DND-41 (cell line): ENCODE measurements around the gene GJD3.
"Not testable (repeated sequence)": the region's sequence is repeated elsewhere in the genome, so short reads cannot be mapped to it uniquely, and the experiment has no call there.

Experiments
- ATAC-seq: fragments of 200-7000 bp; cut with Tn5 transposase; 3 replicates; pipeline ENCODE4 v1.9.1; 2021; ENCODE audit warnings: low read depth; ENCODE audit not compliant: insufficient read depth
- DNase-seq: peaks from one replicate; pipeline ENCODE4 v3.0.0-alpha.2; 2020
- H2AFZ ChIP-seq: 2 replicates; pipeline ENCODE4 v1.6.0; 2012; ENCODE audit warnings: low read depth, low read length
- H3K27ac ChIP-seq: 2 replicates; pipeline ENCODE4 v1.5.1; 2012; ENCODE audit warnings: low read length, inconsistent platforms
- H3K27me3 ChIP-seq: fragments of 200-600 bp; sonication (generic); 2 replicates; pipeline ENCODE4 v1.6.0; 2012; ENCODE audit warnings: low read length, mild to moderate bottlenecking, inconsistent platforms; ENCODE audit not compliant: insufficient read depth, poor library complexity
- H3K36me3 ChIP-seq: 2 replicates; pipeline ENCODE4 v1.5.1; 2012; ENCODE audit warnings: low read length, inconsistent platforms; ENCODE audit not compliant: insufficient read depth
- H3K4me1 ChIP-seq: 2 replicates; pipeline ENCODE4 v1.5.1; 2012; ENCODE audit warnings: mild to moderate bottlenecking, low read length; ENCODE audit not compliant: insufficient read depth
- H3K4me2 ChIP-seq: 2 replicates; pipeline ENCODE4 v1.6.0; 2012; ENCODE audit warnings: mild to moderate bottlenecking, moderate library complexity, low read length, inconsistent platforms; ENCODE audit not compliant: insufficient read depth
- H3K4me3 ChIP-seq, 2 experiments: fragments of 200-600 bp in 1 of 2; shearing (Covaris generic) in 1 of 2; 2 replicates each; pipeline ENCODE4 v1.5.1; 2012 to 2016; ENCODE audit warnings: inconsistent platforms in 2 of 2, low read length in 2 of 2, mild to moderate bottlenecking in 2 of 2, low read depth in 1 of 2, moderate library complexity in 1 of 2
- H3K79me2 ChIP-seq: 2 replicates; pipeline ENCODE4 v1.6.0; 2012; ENCODE audit warnings: low read length, inconsistent platforms; ENCODE audit not compliant: insufficient read depth
- H3K9ac ChIP-seq: 2 replicates; pipeline ENCODE4 v1.6.0; 2012; ENCODE audit warnings: low read depth, mild to moderate bottlenecking, inconsistent platforms, low read length, moderate library complexity
- H3K9me3 ChIP-seq: 2 replicates; pipeline ENCODE4 v1.5.1; 2012; ENCODE audit warnings: low read length, moderate library complexity, mild to moderate bottlenecking, inconsistent platforms; ENCODE audit not compliant: insufficient read depth, severe bottlenecking
- H4K20me1 ChIP-seq: 2 replicates; pipeline ENCODE4 v1.6.0; 2012; ENCODE audit warnings: low read length; ENCODE audit not compliant: insufficient read depth
- CTCF ChIP-seq: IDR thresholded peaks from 2 replicates; pipeline ENCODE4 v1.5.1; 2012; ENCODE audit warnings: borderline replicate concordance, low read length, moderate library complexity, mild to moderate bottlenecking; ENCODE audit not compliant: poor library complexity, severe bottlenecking; ENCODE audit errors: extremely low read depth
- EZH2 ChIP-seq: IDR thresholded peaks from 3 replicates; pipeline ENCODE4 v1.6.1; 2012; ENCODE audit warnings: borderline replicate concordance, low read depth, mild to moderate bottlenecking, moderate library complexity, low read length, inconsistent platforms; ENCODE audit not compliant: severe bottlenecking

GJD3 gene

DNA sequence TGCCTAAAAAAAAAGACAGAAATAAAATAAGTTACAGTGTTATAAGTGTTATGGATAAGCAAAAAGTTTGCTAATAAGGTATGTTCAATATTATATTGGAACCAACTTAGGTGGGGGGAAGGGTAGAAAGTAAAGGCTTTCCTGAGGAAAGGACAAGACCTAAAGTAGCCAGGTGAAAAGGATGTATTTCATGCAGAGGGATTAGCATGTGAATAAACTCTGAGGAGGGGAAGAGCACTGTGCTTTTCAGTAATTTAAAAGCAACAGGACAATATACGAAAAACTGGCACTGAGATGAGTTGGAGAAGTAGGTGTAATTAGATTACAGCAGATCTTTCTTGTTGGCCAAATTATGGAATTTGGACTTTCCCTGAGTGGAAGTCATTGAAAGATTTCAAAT lies 45.5 kb upstream of the GJD3 start:
- Histone ChIP-seq H3K36me3 (peaks cover 95% of the 10 kb centered on the region), H3K4me2 (no peak overlapping the region), H3K79me2 (peaks cover 79% of the 10 kb centered on the region), H2AFZ (no peak overlapping the region), H3K27ac (no peak overlapping the region), H4K20me1 (peaks cover 28% of the 10 kb centered on the region), H3K9ac (0 out of 2 replicates have a peak overlapping the region, but pooled peaks have one; percentile 10), H3K4me1 (peaks cover 46% of the 10 kb centered on the region), H3K4me3 (no peak overlapping the region), H3K9me3 (no peaks in the 10 kb centered on the region), H3K27me3 (no peaks in the 10 kb centered on the region)
- TF ChIP-seq CTCF (no peak), EZH2 (no peak)
- no peak for DNase-seq
- no peak for ATAC-seq

- Histone ChIP-seq H3K79me2 (peaks cover 79% of the 10 kb centered on the region), H3K4me1 (peaks cover 41% of the 10 kb centered on the region), H4K20me1 (peaks cover 28% of the 10 kb centered on the region), H3K36me3 (peaks cover 97% of the 10 kb centered on the region)
- H2AFZ ChIP-seq, H3K4me3 ChIP-seq, H3K27me3 ChIP-seq, ATAC-seq, H3K9ac ChIP-seq, H3K27ac ChIP-seq, H3K4me2 ChIP-seq, H3K9me3 ChIP-seq, DNase-seq: not testable (repeated sequence)
Measured at GRCh38 chr17:40409540-40409939, 45.0 kb upstream of the GJD3 start.

GRCh38 chr17:40407460-40407859 lies 42.9 kb upstream of the GJD3 start:
- DNase-seq (no peak), ATAC-seq (no peak)
- H3K4me1 ChIP-seq, result peaks cover 21% of the 10 kb centered on the region; the same call in 1 of the 2 replicates
- H3K36me3 ChIP-seq, result peaks cover 97% of the 10 kb centered on the region
- H3K9ac ChIP-seq, result no peak overlapping the region
- H3K4me3 ChIP-seq, result no peak overlapping the region
- H3K9me3 ChIP-seq, result no peaks in the 10 kb centered on the region
- no peak overlapping the region for H3K27ac ChIP-seq
- H3K79me2 ChIP-seq, result peaks cover 65% of the 10 kb centered on the region
- no peaks in the 10 kb centered on the region for H3K27me3 ChIP-seq
- TF ChIP-seq CTCF (no peak), EZH2 (no peak)
- no peak overlapping the region for H2AFZ ChIP-seq
- no peak overlapping the region for H3K4me2 ChIP-seq
- peaks cover 22% of the 10 kb centered on the region for H4K20me1 ChIP-seq

DNA sequence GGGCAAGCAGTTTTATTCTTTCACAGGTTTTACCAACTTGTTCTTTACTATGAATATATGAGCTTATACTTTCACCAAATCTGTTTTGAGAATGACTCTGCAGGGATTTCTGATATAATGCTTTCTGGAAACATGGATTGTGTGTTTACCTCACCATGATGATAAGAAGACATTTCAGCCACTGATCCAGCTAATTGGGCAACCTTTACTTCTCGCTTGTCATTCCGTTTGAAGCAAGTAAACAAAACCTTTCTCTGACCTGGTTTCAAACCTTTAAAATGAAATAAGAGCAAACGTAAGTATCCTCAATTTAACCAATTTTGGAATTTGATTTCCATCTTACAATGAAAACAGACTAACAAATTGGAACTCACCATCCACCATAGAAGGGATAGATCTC lies 39.5 kb upstream of the GJD3 start:
- no peak overlapping the region for H3K9ac ChIP-seq
- no peak overlapping the region for H3K4me2 ChIP-seq
- peaks cover 4% of the 10 kb centered on the region; the same call in 1 of the 2 replicates for H4K20me1 ChIP-seq
- no peak for TF ChIP-seq EZH2
- no peak for TF ChIP-seq CTCF
- no peaks in the 10 kb centered on the region for H3K9me3 ChIP-seq
- H2AFZ ChIP-seq, result no peak overlapping the region
- H3K27ac ChIP-seq, result no peak overlapping the region
- peaks cover 41% of the 10 kb centered on the region for H3K79me2 ChIP-seq
- H3K36me3 ChIP-seq, result peaks cover 97% of the 10 kb centered on the region
- DNase-seq (no peak), ATAC-seq (no peak)
- no peaks in the 10 kb centered on the region for H3K27me3 ChIP-seq
- no peak overlapping the region for H3K4me3 ChIP-seq
- no peaks in the 10 kb centered on the region for H3K4me1 ChIP-seq
